Sigmoid colon (tissue), 4 donors: ENCODE data around the gene USP6.

Source experiments
- CTCF ChIP-seq, 4 experiments: fragments of 450-650 bp in 3 of 4; fragments of 200-600 bp in 1 of 4; IDR thresholded peaks; one replicate each; pipeline ENCODE4 v1.5.1; 2016 to 2019; ENCODE audit warnings: antibody characterized with exemption in 4 of 4, mild to moderate bottlenecking in 3 of 4, moderate library complexity in 2 of 4
- EP300 ChIP-seq, 4 donors: sonication (generic); formaldehyde crosslinking; IDR thresholded peaks; one replicate each; pipeline ENCODE4 v1.6.1; 2017; ENCODE audit warnings: antibody characterized with exemption in 4 of 4
- POLR2A ChIP-seq, 2 donors: fragments of 450-650 bp; IDR thresholded peaks; one replicate each; pipeline ENCODE4 v1.6.1; 2016; ENCODE audit warnings: antibody characterized with exemption in 2 of 2, mild to moderate bottlenecking in 2 of 2, moderate library complexity in 2 of 2
- POLR2AphosphoS5 ChIP-seq, 4 donors: sonication (generic); formaldehyde crosslinking; IDR thresholded peaks; one replicate each; pipeline ENCODE4 v1.6.1; 2017; ENCODE audit warnings: antibody characterized with exemption in 4 of 4

DNA sequence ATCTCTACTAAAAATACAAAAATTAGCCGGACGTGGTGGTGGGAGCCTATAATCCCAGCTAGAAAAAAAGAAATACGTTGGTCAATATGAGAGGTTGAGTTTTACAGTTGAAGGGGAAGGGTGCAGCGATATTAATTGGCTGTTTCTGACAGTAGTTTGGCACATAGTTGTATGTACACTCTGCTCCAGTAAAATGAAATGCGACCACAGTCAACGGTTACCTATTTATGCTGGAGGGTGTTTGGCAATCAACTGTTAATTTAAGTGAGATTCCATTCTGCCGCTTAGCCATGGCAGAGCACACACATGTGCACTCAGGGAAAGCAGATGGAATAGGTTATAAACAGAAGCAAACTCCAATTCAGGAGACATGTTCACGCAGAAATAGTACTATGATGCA, 85.2 kb downstream of the USP6 start:
- no peak for TF ChIP-seq EP300 (IDR thresholded peaks at IDR 0.05)
- no peak for TF ChIP-seq POLR2A (IDR thresholded peaks at IDR 0.05)
- no peak for TF ChIP-seq CTCF (IDR thresholded peaks at IDR 0.05)
- no peak for TF ChIP-seq POLR2AphosphoS5 (IDR thresholded peaks at IDR 0.05)
